IPS DF 4.7 (cell line): Measurements from ENCODE around the gene COL1A1.

ENCODE experiments used
- DNase-seq: peaks from one replicate; pipeline ENCODE4 v3.0.0-alpha.2; 2013; ENCODE audit warnings: low spot score; ENCODE audit errors: extremely low read depth

The COL1A1 gene

GRCh38 chr17:50173335-50173941 is 28.0 kb downstream of the COL1A1 start:
- DNase-seq = no peak

GRCh38 chr17:50172936-50173334 is 28.5 kb downstream of the COL1A1 start:
- no peak for DNase-seq

GRCh38 chr17:50172130-50172529 is 29.3 kb downstream of the COL1A1 start:
- DNase-seq = no peak

- DNase-seq = no peak
Measured at GRCh38 chr17:50171371-50172071, 29.9 kb downstream of the COL1A1 start.

- no peak for DNase-seq
Measured at GRCh38 chr17:50170662-50171370, 30.6 kb downstream of the COL1A1 start.

- DNase-seq = no peak
Measured at GRCh38 chr17:50169881-50170459, 31.5 kb downstream of the COL1A1 start.

GRCh38 chr17:50169121-50169764 is 32.2 kb downstream of the COL1A1 start:
- DNase-seq = no peak

- no peak for DNase-seq
Measured at GRCh38 chr17:50168319-50168718, 33.1 kb downstream of the COL1A1 start.

- DNase-seq = no peak
Measured at GRCh38 chr17:50167371-50167770, 34.1 kb downstream of the COL1A1 start.

- DNase-seq = no peak
Measured at GRCh38 chr17:50166518-50167181, 34.8 kb downstream of the COL1A1 start.

- no peak for DNase-seq
Measured at GRCh38 chr17:50165867-50166517, 35.4 kb downstream of the COL1A1 start, which contains the start of gene SGCA. SGCA (plus strand) TSS chr17:50166005; CDS start chr17:50166041, 36 bp downstream.

- DNase-seq = no peak
Measured at GRCh38 chr17:50165466-50165865, 36.0 kb downstream of the COL1A1 start.

GRCh38 chr17:50165066-50165465 is 36.4 kb downstream of the COL1A1 start:
- no peak for DNase-seq

GRCh38 chr17:50164697-50164988 is 36.8 kb downstream of the COL1A1 start:
- DNase-seq = no peak

GRCh38 chr17:50163843-50164696 is 37.4 kb downstream of the COL1A1 start:
- DNase-seq = no peak

- DNase-seq = no peak
Measured at GRCh38 chr17:50162466-50163254, 38.8 kb downstream of the COL1A1 start.

- DNase-seq = no peak
Measured at GRCh38 chr17:50161911-50162288, 39.5 kb downstream of the COL1A1 start.

- no peak for DNase-seq
Measured at GRCh38 chr17:50161023-50161910, 40.2 kb downstream of the COL1A1 start.
